OCI-LY1 (cell line): Measurements from ENCODE around the gene FDXR.

Source experiments
- CTCF ChIP-seq: fragments of 200-600 bp; sonication (generic), shearing (Covaris generic); IDR thresholded peaks from 2 replicates; pipeline ENCODE4 v1.5.1; 2017; ENCODE audit warnings: mild to moderate bottlenecking, antibody characterized with exemption, low read length, moderate library complexity, mixed read lengths
- EZH2 ChIP-seq: fragments of 200-600 bp; sonication (generic), shearing (Covaris generic); IDR thresholded peaks from 2 replicates; pipeline ENCODE4 v1.8.0; 2017; ENCODE audit warnings: borderline replicate concordance, mixed run types, mild to moderate bottlenecking, antibody characterized with exemption, low read length, moderate library complexity, mixed read lengths

DNA sequence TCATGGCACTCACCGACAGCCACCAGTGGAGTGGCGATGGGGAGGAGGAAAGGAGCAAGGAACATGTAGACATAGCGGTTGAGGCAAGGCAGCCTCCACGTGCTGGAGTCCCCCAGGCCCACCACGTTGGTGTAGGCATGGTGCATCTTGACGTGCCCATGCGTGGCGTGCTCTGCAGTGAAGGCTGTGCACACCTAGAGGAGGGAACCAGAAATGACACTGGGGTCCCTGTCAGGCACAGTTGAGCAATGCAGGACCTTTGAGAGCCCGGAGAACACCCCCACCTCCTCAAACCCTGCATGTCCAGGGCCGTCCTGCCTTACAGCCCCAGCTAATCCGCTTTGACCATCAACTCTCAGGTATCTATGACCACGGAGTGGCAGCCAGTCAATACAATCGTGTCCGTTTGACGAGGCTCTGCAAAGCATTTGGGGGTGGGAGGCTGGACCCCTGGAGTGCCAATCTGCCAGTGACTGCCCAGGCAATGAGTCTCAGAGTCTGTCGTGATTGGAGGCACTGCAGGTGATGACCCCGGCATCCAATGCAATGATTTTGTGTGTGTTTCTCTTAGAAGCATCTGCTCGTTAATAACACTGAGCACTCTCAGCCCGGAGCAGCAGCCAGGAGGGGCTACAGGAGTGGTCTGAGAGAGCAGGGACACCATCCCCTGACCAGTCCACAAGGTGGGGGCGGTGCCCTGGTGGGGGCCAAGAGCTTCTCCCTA lies 9.9 kb upstream of the FDXR start:
- no peak; the same call in 1 of the 2 replicates for TF ChIP-seq CTCF
- no peak for TF ChIP-seq EZH2
